ENCODE measurements around the gene NXNL2.

DNA sequence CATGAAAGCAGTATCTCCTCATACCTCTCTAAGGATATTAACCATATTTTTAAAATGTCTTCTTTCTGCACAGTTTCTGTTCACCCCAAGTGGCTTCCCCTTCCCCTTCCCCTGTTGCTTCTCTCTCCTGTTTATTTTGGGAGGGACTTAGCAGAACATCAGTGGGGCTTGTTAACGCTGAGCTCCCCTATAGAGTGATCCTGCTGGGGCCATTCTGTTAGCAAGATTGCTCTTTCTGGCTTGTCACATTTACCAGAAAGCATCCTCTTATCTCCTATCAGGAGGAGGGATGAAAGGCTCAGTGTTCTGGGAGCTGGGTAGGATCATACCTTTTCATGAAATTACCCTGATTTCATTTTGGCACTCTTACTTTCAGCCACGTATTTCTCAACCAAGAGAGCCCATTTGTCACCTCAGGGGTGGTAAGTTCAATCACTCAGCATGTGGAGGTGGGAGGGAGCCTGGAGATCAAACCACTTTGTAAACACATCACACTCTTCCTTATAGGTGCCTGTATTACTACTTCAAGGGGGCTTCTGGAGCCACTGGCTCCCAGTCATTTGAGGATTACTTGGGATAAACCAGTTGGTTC lies 16.7 kb downstream of the NXNL2 start:
- TF ChIP-seq, protein P1, sequence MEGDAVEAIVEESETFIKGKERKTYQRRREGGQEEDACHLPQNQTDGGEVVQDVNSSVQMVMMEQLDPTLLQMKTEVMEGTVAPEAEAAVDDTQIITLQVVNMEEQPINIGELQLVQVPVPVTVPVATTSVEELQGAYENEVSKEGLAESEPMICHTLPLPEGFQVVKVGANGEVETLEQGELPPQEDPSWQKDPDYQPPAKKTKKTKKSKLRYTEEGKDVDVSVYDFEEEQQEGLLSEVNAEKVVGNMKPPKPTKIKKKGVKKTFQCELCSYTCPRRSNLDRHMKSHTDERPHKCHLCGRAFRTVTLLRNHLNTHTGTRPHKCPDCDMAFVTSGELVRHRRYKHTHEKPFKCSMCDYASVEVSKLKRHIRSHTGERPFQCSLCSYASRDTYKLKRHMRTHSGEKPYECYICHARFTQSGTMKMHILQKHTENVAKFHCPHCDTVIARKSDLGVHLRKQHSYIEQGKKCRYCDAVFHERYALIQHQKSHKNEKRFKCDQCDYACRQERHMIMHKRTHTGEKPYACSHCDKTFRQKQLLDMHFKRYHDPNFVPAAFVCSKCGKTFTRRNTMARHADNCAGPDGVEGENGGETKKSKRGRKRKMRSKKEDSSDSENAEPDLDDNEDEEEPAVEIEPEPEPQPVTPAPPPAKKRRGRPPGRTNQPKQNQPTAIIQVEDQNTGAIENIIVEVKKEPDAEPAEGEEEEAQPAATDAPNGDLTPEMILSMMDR (IDR thresholded peaks at IDR 0.05; ENCODE audit: insufficient read depth, low read length, poor library complexity, severe bottlenecking) = no peak
- no peak for TF ChIP-seq EZH2phosphoT487 (conservative IDR thresholded peaks at IDR 0.05; ENCODE audit: low read length)
